ENCODE results near the gene BCAS3.

Gene BCAS3

DNA sequence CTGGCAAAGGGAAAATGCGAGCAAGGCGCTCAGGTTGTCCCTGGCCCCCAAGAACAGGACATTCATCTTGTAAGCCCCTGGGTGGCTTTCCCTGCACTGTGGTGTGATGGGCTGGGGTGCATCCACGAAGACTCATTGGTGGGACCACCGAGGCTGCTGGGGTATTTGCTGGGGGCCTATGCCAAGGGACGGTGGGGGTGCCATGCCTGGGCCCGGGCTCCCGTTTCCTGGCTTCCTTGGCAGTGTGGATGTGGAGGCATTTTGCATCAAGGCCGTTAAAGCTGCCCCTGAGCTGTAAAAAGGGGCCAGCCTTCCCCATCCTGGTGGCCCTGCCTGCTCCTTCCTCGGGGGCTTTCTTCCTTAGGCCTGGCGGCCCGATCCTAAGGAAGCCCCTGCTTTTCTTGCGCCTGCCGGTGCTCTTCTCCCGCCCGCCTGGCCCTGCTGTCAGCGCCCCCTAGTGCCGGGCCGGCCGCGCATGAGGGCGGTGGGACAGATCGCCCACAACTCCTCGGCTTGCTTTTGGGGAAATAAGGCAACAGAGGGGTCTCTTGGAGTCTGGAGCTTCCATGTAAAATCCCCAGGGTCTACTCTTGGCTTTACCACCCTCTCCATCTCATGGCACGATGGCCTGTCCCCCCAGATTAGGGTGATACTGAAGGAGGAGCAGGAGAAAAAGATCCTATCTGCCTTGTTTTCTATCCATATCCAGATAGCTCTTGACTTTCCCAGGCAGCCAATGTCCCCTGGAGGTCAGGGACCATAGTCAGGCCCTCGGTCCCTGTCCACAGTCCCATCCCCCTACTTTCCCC is 712.2 kb downstream of the BCAS3 start:
- no peak for DNase-seq (ENCODE audit: low read depth in 2 of 2, low spot score in 1 of 2)

DNA sequence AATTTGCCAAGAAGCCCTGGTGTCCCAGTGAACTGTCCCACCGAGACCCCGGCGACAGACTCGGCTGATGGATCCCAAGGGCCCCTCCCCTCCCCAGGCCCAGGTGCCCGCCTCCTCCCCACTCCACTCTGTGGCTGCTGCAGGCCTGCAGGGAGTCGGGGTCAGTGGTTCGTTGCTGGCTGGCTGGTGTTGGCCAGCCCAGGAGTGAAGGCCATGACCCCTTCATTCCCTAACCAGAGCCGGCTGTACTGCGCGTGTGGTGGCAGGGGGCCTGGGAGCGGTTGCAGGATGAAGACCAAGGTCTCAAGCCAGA is 712.8 kb downstream of the BCAS3 start:
- DNase-seq (ENCODE audit: low read depth in 2 of 2, low spot score in 1 of 2): no peak

DNA sequence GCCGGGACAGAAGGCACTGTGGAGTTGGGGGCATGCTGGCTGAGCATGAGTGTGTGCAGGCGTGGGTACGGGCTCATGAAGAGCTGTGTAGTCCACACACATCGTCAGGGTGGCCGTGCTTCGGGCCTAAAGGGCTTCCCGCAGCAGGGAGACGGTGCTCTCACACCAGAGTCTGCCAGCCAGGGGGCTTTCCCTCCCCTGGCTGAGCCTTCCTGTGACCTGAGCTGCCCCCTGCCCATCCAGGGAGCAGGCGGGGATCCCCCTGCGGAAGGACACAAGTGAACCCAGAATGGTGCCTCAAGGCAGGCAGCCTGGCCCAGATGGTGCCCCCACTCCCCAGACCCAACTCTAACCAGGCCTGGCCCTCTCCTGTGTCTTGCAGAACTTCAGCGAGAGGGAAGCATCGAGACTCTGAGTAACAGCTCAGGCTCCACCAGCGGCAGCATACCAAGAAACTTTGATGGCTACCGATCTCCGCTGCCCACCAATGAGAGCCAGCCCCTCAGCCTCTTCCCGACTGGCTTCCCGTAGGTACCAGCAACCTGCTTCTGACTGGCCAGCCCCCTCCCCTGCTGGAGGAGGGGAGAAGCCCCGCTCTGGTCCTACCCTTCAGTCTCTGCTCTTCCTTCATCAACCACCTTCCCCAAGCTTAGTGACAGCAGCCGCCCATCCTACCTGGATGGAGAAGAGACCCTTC is 714.1 kb downstream of the BCAS3 start:
- no peak for DNase-seq (ENCODE audit: low read depth in 2 of 2, low spot score in 1 of 2)

DNA sequence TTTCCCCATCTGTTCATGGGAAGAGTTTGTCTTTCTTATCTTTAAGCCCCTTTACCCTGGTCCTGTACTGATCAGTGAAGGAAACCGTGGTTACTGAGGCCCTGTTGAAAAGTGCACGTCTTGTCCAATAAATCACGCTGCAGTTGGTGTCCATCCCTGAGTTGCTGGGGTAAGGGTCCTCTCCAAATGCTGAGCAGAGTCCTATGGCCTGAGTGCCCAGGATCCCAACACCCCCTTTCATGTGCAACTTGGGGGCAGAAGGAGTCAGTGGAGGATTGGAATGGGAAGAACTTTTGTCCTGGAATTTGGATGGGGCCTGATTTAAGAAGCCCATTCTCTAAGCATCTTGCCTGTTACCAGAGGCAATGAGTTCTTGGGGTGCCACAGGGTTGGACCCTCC is 715.0 kb downstream of the BCAS3 start:
- no peak for DNase-seq (ENCODE audit: low read depth in 2 of 2, low spot score in 1 of 2)

DNA sequence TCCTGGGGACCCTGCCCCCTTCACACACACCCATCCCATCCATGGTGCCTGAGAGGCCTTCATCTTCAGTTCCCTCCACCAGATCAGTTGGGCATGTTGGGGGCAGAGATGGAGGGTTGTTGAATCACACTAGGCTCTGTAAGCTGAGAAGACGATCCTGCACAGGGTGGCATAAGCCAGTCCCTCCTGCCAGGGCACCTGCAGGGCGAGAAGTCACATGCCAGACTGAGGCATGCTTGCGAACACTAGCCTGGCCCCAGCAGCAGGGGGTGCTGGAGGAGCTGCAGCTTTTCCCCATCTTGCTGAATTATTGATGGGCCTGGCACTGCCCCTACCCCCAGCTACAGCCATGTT is 715.9 kb downstream of the BCAS3 start:
- no peak for DNase-seq (ENCODE audit: low read depth in 2 of 2, low spot score in 1 of 2)

DNA sequence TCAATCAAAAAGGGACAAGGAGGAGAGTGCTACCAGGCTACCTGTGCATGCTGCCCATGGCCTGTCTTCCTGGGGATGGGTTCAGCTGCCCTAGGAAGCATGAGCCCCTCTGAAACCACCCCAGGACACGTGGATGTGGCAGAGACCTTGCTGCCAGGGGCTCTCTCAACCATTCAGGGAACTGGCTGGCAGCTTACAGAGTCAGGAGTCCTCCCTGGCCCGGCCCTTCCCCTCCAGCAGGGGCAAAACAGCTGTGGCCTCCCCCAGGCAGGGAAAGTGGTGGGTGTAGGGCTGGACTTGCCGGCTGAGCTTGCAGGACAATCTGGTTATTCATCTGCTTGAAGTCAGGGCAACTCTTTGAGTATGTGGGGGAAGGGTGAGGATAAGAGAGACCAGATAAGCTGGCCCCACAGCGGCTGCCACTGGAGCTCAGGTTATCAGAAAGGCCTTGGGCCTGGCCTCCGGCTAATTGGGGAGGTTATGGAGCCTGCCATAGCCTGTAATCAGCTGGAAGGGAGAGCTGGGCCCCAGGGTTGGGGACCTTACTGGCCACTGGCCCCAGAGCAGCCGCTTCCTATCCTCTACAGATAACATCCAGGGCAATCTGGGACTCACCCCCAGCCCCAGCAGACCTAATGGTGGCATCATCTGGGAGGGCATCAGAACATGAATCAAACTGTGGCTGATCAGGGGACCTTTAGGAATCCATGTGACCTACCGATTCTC is 716.4 kb downstream of the BCAS3 start:
- DNase-seq (ENCODE audit: low read depth in 2 of 2, low spot score in 1 of 2): no peak

DNA sequence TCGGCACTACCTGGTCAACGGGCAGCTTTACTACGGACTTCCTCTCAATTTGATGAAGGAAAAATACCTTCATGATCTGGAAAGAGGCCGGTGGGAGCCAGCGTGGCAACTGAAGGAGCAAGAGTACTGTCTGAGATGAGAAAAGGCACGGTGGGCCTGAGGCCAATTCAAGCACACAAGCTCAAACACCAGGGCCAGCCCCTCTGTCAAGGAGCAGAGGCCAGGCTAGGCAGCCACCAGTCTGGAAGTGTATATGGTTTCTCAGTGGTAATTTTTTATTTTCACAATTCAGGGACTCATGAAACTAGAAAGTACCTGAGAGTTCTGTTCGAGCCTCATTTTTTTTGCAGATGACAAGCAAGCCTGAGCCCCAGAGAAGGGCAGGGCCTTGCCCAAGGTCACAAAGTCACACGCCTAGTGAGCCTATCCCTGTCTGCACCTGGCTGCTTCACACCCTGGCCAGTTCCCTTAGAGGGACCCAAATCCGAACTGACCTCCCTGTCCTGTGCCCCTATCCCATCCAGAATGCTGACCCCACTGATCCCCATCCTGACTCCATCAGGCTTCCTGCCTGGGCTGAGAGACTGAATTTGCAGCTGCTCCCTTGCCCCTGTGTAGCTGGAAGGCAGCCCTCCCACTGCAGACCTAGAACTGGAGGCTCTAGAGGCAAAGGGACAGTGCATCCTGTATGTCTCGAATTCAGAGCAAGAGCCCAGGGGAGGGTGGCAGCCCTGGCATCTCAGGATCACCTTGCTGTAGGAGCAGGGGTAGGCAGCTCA is 717.2 kb downstream of the BCAS3 start:
- no peak for DNase-seq (ENCODE audit: low read depth in 2 of 2, low spot score in 1 of 2)

DNA sequence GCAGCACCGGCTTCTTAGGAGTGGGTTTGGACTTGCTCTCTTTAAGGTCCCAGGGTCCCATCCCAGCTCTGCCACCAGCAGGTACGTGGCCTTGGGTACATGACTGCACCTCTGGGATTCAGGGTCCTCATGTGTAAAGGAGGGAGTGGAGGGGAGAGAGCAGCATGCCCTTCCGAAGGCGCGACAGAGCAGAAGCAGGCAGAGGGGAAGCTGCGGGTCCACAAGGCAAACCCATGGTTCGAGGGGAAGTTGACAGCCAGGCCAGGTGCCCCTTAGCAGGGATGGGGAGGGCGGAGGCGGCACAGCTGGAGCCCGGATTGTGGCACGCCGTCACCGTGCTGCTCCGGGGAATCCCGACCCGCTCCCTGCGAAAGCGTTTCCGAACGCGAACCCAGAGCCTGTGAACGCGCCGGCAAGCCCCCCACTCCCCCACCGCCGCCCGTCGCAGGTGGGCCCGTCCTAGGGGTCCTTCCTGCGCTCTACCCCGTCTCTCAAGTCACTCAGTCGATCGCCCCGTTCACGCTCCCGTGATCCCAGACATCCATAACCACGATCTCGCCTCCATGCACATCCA is 717.8 kb downstream of the BCAS3 start:
- DNase-seq (ENCODE audit: low read depth in 2 of 2, low spot score in 1 of 2): no peak

DNA sequence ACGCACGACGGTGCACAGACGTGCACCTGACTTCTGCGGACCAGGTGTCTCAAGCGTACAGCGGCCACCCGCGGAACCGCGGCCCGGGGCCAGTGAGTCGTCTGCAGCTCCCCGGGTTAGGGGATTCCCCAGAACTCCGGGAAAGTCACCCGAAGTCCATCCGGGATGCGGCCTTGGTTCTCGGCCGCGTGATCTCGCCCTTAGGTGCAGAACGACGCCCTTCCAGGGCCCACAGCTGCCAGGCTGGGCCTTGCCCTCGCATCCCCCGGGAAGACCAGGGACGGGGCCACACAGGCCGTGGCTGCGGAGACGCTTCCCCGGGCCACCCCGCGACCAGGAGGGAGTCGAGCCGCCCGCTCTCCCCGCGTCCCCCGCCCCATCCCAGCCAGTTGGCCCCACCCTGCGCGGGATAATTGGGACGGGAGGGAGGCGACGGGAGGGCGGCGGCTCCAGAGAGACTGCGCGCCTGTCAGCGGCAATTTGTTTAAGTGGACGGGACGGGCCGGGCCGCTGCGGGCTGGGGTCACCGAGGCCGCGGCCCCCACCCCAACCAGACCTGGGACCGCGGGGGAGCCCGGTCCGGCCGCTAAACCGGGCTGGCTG is 718.4 kb downstream of the BCAS3 start:
- no peak for DNase-seq (ENCODE audit: low read depth in 2 of 2, low spot score in 1 of 2)

DNA sequence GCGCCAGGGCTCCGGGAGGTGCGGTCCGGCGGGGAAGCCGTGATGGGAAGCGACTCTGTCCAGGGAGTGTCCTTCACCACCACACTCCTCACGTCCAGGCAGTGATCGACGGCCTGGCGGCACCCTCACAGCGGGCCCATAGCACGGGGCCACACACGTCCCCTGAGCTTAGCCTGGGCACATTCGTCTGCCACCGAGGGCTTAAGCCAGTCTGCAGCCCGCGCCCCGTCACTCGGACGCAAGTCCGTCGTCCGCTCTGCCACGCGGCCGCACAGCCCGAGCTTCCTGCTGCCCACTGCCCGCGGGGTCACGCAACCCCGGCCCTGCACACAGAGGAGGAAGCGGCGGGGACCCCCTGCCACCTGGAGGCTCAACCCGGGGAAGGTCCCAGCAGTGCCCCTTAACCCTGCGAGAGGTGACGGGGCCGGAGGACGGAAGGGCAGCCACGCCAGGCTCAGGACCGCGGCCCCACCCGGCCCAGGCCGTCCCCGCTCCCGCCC is 719.0 kb downstream of the BCAS3 start:
- no peak for DNase-seq (ENCODE audit: low read depth in 2 of 2, low spot score in 1 of 2)

DNA sequence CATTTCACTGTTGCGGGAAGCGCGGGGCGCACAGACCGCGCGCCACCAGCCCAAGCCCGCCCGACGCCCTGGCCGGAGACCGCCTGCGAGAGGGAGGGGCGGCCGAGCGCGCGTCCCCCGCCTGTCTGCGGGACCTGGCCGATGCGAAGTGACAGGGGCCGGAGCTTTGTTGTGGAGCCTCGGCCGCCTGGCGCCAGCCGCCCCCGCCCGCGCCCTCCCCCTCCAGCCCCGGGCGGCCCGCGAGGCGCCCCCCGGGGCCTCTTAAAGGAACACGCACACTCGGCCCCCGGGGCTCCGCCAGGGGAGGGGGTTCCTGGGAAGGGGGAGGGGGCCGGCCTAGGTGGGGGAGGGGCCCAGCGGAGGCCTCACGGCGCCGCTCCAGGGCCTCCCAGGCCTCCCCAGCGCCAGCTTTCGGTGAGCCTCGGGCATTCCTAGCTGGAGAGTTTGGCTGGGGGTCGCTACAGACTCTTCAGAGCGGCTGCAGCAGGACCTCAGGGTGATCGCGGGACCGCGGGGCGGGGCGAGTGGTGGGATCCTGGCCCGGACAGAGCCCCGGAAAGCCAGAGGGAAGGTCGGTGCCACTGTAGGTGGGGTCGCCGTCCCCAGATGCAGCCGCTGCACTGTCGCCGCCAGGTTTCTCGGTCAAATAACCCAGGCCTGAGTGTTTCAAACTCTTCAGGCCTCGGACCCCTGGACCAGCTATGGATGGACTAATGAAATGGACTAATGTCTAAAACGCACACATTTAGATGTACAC is 719.6 kb downstream of the BCAS3 start:
- no peak for DNase-seq (ENCODE audit: low read depth in 2 of 2, low spot score in 1 of 2)

DNA sequence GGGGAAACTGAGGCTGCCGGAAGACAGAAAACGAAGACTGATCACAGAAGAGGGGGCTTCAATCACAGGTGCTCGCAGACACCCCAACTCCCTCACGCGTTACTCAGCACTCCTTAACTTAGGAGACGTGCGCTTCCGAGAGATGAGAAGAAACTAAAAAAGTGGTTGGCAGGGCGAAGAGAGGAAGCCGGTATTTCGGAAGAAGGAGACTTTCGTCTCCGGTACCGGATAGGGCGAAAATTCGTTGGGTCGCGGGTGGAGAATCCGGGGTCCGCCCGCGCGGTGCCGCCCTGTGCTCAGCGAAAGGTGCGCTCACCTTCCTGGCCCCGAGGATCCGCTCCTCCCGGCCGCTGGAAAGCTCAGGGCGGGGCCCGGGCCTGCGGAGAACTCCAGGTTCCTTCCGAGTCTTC is 721.1 kb downstream of the BCAS3 start:
- DNase-seq (ENCODE audit: low read depth in 2 of 2, low spot score in 1 of 2): no peak

DNA sequence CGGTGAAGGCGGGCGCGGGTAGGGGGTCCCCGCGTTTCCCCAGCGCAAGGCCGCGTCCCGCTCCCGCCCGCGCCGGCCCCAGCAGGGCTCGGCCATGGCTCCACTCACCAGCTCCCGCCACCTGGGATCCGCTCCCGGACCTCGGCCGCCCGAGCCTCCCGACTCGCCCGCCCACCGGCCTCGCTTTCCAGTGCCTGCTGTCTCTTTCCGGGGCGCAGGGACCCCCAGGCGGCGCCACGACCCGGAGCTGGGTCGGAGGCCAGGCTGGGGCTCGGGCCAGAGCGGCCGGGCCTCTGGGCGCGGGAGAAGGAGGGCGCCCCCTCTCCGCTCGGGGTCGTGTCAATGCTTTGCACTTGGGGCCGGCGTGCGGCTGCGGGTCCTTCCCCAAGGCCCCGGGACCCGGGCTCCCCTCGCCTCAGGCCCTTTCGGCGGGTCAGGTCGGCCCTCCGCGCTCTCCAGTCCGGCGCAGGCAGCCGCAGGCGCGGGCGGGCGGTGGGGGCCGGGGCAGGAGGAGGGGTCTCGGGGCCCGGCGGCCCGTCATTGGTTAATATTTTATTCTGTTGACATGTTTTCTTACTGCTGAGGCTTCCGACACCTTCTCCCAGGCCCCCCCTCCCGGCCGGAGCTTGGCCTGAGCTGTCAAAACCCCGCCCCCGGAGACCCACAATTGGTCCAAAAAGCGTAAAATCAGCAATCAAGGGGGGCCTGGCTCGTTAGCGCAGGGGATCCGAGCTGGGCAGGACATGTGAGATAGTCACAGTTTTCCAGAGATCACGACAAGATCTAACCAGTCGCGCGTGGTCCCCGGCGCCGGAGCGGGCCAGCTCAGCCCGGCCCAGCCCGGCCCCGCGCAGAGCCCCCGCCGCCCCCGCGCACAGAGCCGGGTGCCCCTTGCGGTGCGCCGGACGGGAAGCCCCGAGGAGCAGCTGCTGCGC is 721.7 kb downstream of the BCAS3 start, which contains the start of gene TBX2:
Gene TBX2 (plus strand): TSS at position 713 of the 935 bp plus-strand sequence. CDS start 334 bp downstream, outside the sequence.
- DNase-seq (ENCODE audit: low read depth in 2 of 2, low spot score in 1 of 2): no peak

DNA sequence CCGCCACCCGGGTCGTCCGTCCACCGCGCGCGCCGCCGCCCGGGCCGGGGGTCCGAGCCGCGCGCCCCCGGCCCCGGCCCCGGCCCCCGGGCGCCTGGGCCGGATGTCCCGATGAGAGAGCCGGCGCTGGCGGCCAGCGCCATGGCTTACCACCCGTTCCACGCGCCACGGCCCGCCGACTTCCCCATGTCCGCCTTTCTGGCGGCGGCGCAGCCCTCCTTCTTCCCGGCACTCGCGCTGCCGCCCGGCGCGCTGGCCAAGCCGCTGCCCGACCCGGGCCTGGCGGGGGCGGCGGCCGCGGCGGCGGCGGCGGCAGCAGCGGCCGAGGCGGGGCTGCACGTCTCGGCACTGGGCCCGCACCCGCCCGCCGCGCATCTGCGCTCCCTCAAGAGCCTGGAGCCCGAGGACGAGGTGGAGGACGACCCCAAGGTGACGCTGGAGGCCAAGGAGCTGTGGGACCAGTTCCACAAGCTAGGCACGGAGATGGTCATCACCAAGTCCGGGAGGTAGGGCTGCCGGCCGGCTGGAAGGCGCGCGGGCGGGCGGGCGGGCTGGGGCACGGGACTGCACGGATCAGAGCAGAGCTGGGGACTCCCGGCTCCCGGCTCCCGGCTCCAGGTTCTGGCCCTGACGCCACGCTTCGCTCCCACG is 722.5 kb downstream of the BCAS3 start:
- no peak for DNase-seq (ENCODE audit: low read depth in 2 of 2, low spot score in 1 of 2)

DNA sequence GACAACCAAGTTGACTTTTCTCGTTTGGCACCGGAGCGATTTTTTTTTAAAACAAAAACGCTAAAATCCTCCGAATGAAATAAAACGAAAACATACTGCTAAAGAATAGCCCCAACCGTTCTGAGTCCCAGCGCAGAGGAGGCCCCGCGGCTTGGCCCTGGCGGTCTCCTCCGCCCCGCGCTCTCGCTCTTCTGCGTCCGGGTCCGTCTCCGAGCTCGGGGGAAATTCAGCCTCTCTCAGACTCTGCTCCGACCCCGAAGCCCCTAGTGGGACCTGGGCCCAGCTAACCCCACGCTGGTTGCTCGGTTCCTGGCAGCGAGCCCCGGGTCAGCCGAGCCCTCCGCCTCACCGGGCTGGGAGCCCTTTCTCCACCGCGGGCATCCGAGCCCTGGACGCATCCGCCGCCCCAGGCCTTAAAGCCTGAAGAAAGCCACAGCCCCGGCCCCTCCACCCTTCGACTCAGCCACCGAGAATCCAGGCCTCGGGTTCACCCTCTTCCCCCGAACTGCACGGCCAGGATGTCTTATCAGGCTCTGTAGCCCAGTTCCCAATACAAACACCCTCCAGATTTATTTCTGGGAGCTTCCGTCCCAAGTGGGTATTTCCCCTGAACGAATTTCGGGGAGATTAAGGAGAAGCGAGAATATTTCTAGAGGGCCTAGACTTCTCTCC is 723.2 kb downstream of the BCAS3 start:
- no peak for DNase-seq (ENCODE audit: low read depth in 2 of 2, low spot score in 1 of 2)

DNA sequence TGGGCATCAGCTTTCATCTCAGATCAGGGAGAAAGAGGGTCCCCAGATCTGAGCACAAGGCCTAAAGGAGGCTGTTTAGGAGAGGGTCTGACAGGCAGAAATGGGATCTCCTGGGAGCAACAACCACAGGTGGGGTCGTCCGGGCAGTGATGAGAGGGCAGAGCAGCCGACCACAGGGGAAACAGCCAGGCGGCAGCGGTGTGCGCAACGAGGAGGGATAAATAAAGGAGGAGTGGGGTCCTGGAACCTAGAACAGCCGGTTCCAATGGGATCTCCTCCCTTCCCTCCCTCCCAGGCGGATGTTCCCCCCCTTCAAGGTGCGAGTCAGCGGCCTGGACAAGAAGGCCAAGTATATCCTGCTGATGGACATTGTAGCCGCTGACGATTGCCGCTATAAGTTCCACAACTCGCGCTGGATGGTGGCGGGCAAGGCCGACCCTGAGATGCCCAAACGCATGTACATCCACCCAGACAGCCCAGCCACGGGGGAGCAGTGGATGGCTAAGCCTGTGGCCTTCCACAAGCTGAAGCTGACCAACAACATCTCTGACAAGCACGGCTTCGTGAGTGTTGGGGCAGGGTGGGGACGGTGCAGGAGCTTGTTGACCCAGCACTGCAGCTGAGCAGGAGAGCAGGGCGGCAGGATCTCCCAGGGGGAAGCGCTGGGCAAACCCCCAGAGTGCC is 723.9 kb downstream of the BCAS3 start:
- DNase-seq (ENCODE audit: low read depth in 2 of 2, low spot score in 1 of 2): no peak

DNA sequence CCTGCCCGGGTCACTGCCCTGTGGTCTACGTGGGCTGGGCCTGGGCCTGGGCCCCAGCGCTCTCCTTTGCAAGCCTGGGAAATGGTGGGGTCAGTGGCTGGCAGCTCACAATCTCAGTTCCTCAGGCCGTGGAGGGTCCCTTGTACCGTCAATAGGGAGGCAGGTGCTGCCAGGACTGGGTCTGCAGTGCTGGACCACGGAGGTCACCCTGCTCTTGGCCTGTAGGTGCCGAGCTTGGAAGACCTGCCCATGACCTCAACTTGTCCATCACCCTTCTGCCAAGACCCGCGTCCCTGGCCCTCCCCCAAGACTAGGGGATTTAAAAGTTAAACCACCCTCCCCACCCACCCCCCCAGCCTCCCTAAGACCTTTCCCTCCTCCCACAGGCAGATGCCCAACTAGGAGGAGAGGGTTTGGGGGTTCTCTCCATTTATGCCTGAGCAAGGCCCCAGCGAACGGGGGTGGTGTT is 724.5 kb downstream of the BCAS3 start:
- DNase-seq (ENCODE audit: low read depth in 2 of 2, low spot score in 1 of 2): no peak

All from stimulated activated CD8-positive, alpha-beta memory T cell treated with anti-CD3 and anti-CD28 coated beads, Interleukin-4, amount 100 ng/mL, for 1 hour (primary cell).